Dendritic cell treated with granulocyte-macrophage colony-stimulating factor and Interleukin-4, amounts not matched to agents 40 ng/mL and 50 ng/mL, for 4 days (primary cell): ENCODE data around the gene CD101.
"Not testable (repeated sequence)": the region's sequence is repeated elsewhere in the genome, so short reads cannot be mapped to it uniquely, and the experiment has no call there.

Experiments used
- H3K27ac Mint-ChIP-seq: one replicate; pipeline ENCODE4 v1.8.0; 2022; ENCODE audit warnings: mild to moderate bottlenecking, mixed read lengths
- H3K27me3 Mint-ChIP-seq: one replicate; pipeline ENCODE4 v1.8.0; 2022; ENCODE audit warnings: mild to moderate bottlenecking, mixed read lengths
- H3K36me3 Mint-ChIP-seq: one replicate; pipeline ENCODE4 v1.8.0; 2022; ENCODE audit warnings: low read depth, mixed read lengths
- H3K4me1 Mint-ChIP-seq: one replicate; pipeline ENCODE4 v1.8.0; 2022; ENCODE audit warnings: low read depth, mixed read lengths
- H3K4me3 Mint-ChIP-seq: one replicate; pipeline ENCODE4 v1.8.0; 2022; ENCODE audit warnings: mild to moderate bottlenecking, moderate library complexity, mixed read lengths
- H3K9me3 Mint-ChIP-seq: one replicate; pipeline ENCODE4 v1.8.0; 2022; ENCODE audit warnings: mixed read lengths
- intact Hi-C: fragments of 100-400 bp; cut with micrococcal nuclease; formaldehyde crosslinking; loops from one replicate; pipeline ENCODE4 v1.15.0; 2022

Gene CD101

GRCh38 chr1:116971965-116972673, 29.4 kb upstream of the CD101 start:
- peaks cover 43% of the 10 kb centered on the region for H3K36me3 Mint-ChIP-seq
- H3K4me1 Mint-ChIP-seq, result peaks cover 67% of the 10 kb centered on the region
- H3K27me3 Mint-ChIP-seq, result peaks cover 2% of the 10 kb centered on the region
- H3K4me3 Mint-ChIP-seq, result no peak overlapping the region
- H3K9me3 Mint-ChIP-seq, result no peaks in the 10 kb centered on the region
- H3K27ac Mint-ChIP-seq, result peak overlapping the region; percentile 25
- intact Hi-C loops, result no loop called here

- intact Hi-C loops, result no loop called here
- peak overlapping the region; percentile 48 for H3K27ac Mint-ChIP-seq
- peaks cover 38% of the 10 kb centered on the region for H3K36me3 Mint-ChIP-seq
- H3K4me3 Mint-ChIP-seq, result no peak overlapping the region
- no peaks in the 10 kb centered on the region for H3K9me3 Mint-ChIP-seq
- H3K27me3 Mint-ChIP-seq, result peaks cover 7% of the 10 kb centered on the region
- H3K4me1 Mint-ChIP-seq, result peaks cover 61% of the 10 kb centered on the region
These were observed 28.9 kb upstream of the CD101 start for GRCh38 chr1:116972674-116973030.

- intact Hi-C loops, H3K9me3 Mint-ChIP-seq, H3K27me3 Mint-ChIP-seq, H3K4me3 Mint-ChIP-seq, H3K27ac Mint-ChIP-seq: not testable (repeated sequence)
- H3K36me3 Mint-ChIP-seq, result peaks cover 37% of the 10 kb centered on the region
- peaks cover 22% of the 10 kb centered on the region for H3K4me1 Mint-ChIP-seq
These were observed 21.3 kb upstream of the CD101 start for GRCh38 chr1:116980309-116980708.

GRCh38 chr1:116981521-116982037, 20.0 kb upstream of the CD101 start:
- intact Hi-C loops, result no loop called here
- Mint-ChIP-seq H3K27ac (no peak overlapping the region), H3K9me3 (no peaks in the 10 kb centered on the region), H3K4me3 (no peak overlapping the region), H3K27me3 (peaks cover 8% of the 10 kb centered on the region), H3K4me1 (peaks cover 11% of the 10 kb centered on the region), H3K36me3 (peaks cover 43% of the 10 kb centered on the region)

- Mint-ChIP-seq H3K27me3 (peaks cover 11% of the 10 kb centered on the region), H3K4me1 (peaks cover 20% of the 10 kb centered on the region), H3K9me3 (no peaks in the 10 kb centered on the region), H3K4me3 (no peak overlapping the region), H3K27ac (no peak overlapping the region), H3K36me3 (peaks cover 52% of the 10 kb centered on the region)
- intact Hi-C loops, result no loop called here
These were observed 19.1 kb upstream of the CD101 start for GRCh38 chr1:116982319-116983004.

- intact Hi-C loops, result no loop called here
- Mint-ChIP-seq H3K36me3 (peaks cover 59% of the 10 kb centered on the region), H3K27ac (no peak overlapping the region), H3K27me3 (peaks cover 8% of the 10 kb centered on the region), H3K9me3 (no peaks in the 10 kb centered on the region), H3K4me3 (no peak overlapping the region), H3K4me1 (peaks cover 23% of the 10 kb centered on the region)
These were observed 18.4 kb upstream of the CD101 start for GRCh38 chr1:116983112-116983511.

- peaks cover 8% of the 10 kb centered on the region for H3K27me3 Mint-ChIP-seq
- peaks cover 29% of the 10 kb centered on the region for H3K4me1 Mint-ChIP-seq
- no peak overlapping the region for H3K4me3 Mint-ChIP-seq
- H3K27ac Mint-ChIP-seq, result no peak overlapping the region
- no peaks in the 10 kb centered on the region for H3K9me3 Mint-ChIP-seq
- intact Hi-C loops, result no loop called here
- H3K36me3 Mint-ChIP-seq, result peaks cover 64% of the 10 kb centered on the region
These were observed 17.9 kb upstream of the CD101 start for GRCh38 chr1:116983678-116984077.

GRCh38 chr1:116984406-116985160, 17.0 kb upstream of the CD101 start:
- intact Hi-C loops, result no loop called here
- peaks cover 34% of the 10 kb centered on the region for H3K4me1 Mint-ChIP-seq

GRCh38 chr1:116986421-116987255, 14.9 kb upstream of the CD101 start:
- H3K4me3 Mint-ChIP-seq, result no peak overlapping the region
- peaks cover 55% of the 10 kb centered on the region for H3K4me1 Mint-ChIP-seq
- H3K36me3 Mint-ChIP-seq, result peaks cover 65% of the 10 kb centered on the region
- intact Hi-C loops, result no loop called here
- H3K9me3 Mint-ChIP-seq, result no peaks in the 10 kb centered on the region
- H3K27ac Mint-ChIP-seq, result peak overlapping the region; percentile 34
- H3K27me3 Mint-ChIP-seq, result peaks cover 8% of the 10 kb centered on the region

More at GRCh38 chr1:116984406-116985160, 17.0 kb upstream of the CD101 start:
- Mint-ChIP-seq H3K36me3 (peaks cover 65% of the 10 kb centered on the region), H3K4me3 (no peak overlapping the region), H3K27me3 (peaks cover 8% of the 10 kb centered on the region), H3K9me3 (no peaks in the 10 kb centered on the region), H3K27ac (no peak overlapping the region)

GRCh38 chr1:116987256-116987555, 14.4 kb upstream of the CD101 start:
- peak overlapping the region; percentile 34 for H3K27ac Mint-ChIP-seq
- peaks cover 60% of the 10 kb centered on the region for H3K4me1 Mint-ChIP-seq
- H3K9me3 Mint-ChIP-seq, result no peaks in the 10 kb centered on the region
- intact Hi-C loops, result no loop called here
- peaks cover 62% of the 10 kb centered on the region for H3K36me3 Mint-ChIP-seq
- peaks cover 8% of the 10 kb centered on the region for H3K27me3 Mint-ChIP-seq
- no peak overlapping the region for H3K4me3 Mint-ChIP-seq

- Mint-ChIP-seq H3K9me3 (no peaks in the 10 kb centered on the region), H3K27ac (no peak overlapping the region), H3K27me3 (peaks cover 8% of the 10 kb centered on the region), H3K36me3 (peaks cover 55% of the 10 kb centered on the region), H3K4me3 (no peak overlapping the region), H3K4me1 (peaks cover 60% of the 10 kb centered on the region)
- intact Hi-C loops, result no loop called here
These were observed 13.3 kb upstream of the CD101 start for GRCh38 chr1:116988248-116988647.

- Mint-ChIP-seq H3K36me3 (peaks cover 48% of the 10 kb centered on the region), H3K27ac (no peak overlapping the region), H3K9me3 (no peaks in the 10 kb centered on the region), H3K4me1 (peaks cover 65% of the 10 kb centered on the region), H3K4me3 (no peak overlapping the region), H3K27me3 (peaks cover 8% of the 10 kb centered on the region)
- intact Hi-C loops, result no loop called here
These were observed 12.7 kb upstream of the CD101 start for GRCh38 chr1:116988908-116989307.

- Mint-ChIP-seq H3K9me3 (no peaks in the 10 kb centered on the region), H3K27ac (peak overlapping the region; percentile 85), H3K36me3 (peaks cover 42% of the 10 kb centered on the region), H3K4me3 (no peak overlapping the region), H3K4me1 (peaks cover 75% of the 10 kb centered on the region), H3K27me3 (peaks cover 8% of the 10 kb centered on the region)
- intact Hi-C loops, result loop anchor here (1.0 kb wide), 1 partner anchor 13 kb away; no protein-coding TSS in a partner anchor
These were observed 11.7 kb upstream of the CD101 start for GRCh38 chr1:116989835-116990234.
